Right lobe of liver (tissue), 4 donors: Measurements from ENCODE around the gene MOSPD2.

ENCODE experiments used
- POLR2A ChIP-seq: fragments of 450-650 bp; IDR thresholded peaks from one replicate; pipeline ENCODE4 v1.6.1; 2017; ENCODE audit warnings: antibody characterized with exemption, mild to moderate bottlenecking
- TF ChIP-seq, protein P1 (sequence below), 4 donors: fragments of 200-600 bp in 3 of 4; fragments of 450-650 bp in 1 of 4; IDR thresholded peaks; one replicate each; pipeline versions ENCODE4 v1.5.1 to v1.8.0; 2016 to 2022; ENCODE audit warnings: antibody characterized with exemption in 4 of 4, mild to moderate bottlenecking in 2 of 4
- donor health status: DM: no; HTN: no; CAD: no.
- donor health status: DM: no; HTN: no; CAD: no.
- donor health status: DM: no; HTN: yes; CAD: no.

DNA sequence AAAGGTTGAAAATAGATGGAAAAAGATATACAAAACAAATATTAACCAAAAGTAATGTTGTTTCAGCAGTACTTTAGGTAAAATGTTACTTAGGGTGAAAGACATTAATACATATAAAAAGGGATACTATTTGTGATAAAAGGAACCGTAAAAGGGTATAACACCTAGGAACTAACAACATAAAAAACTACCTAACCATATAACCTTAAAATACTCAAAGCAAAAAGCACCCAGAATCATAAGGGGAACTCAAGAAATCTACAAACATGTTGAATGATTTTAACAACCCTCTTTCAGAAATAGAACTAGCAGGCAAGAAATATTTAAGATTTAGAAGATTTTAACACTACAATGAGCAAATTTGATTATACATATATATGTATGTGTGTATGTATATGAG is 11.5 kb downstream of the MOSPD2 start:
- TF ChIP-seq, protein P1, sequence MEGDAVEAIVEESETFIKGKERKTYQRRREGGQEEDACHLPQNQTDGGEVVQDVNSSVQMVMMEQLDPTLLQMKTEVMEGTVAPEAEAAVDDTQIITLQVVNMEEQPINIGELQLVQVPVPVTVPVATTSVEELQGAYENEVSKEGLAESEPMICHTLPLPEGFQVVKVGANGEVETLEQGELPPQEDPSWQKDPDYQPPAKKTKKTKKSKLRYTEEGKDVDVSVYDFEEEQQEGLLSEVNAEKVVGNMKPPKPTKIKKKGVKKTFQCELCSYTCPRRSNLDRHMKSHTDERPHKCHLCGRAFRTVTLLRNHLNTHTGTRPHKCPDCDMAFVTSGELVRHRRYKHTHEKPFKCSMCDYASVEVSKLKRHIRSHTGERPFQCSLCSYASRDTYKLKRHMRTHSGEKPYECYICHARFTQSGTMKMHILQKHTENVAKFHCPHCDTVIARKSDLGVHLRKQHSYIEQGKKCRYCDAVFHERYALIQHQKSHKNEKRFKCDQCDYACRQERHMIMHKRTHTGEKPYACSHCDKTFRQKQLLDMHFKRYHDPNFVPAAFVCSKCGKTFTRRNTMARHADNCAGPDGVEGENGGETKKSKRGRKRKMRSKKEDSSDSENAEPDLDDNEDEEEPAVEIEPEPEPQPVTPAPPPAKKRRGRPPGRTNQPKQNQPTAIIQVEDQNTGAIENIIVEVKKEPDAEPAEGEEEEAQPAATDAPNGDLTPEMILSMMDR (IDR thresholded peaks at IDR 0.05): no peak
- no peak for TF ChIP-seq POLR2A
